Aorta (tissue), 5 donors: ENCODE results near the gene ADCY1. TPM values are rescaled to one million over a fixed set of nuclear protein-coding genes. Genes with fewer than 3 reads are reported as not detected.
"Not testable (repeated sequence)": the region's sequence is repeated elsewhere in the genome, so short reads cannot be mapped to it uniquely, and the experiment has no call there.

Experiments
- ATAC-seq: fragments of 200-7000 bp; cut with Tn5 transposase; one replicate; pipeline ENCODE4 v1.9.1; 2022; ENCODE audit warnings: moderate library complexity; ENCODE audit not compliant: low FRiP score
- DNase-seq, 2 donors: peaks; one replicate each; pipeline ENCODE4 v3.0.0-alpha.2; 2020
- H3K27ac ChIP-seq, 2 donors: one replicate each; pipeline ENCODE4 v1.5.1; 2013; ENCODE audit warnings: low read length in 2 of 2, mild to moderate bottlenecking in 2 of 2, moderate library complexity in 2 of 2, control low read depth in 1 of 2, inconsistent platforms in 1 of 2, low read depth in 1 of 2
- H3K27me3 ChIP-seq, 2 donors: one replicate each; pipeline ENCODE4 v1.6.1; 2013; ENCODE audit warnings: control low read depth in 1 of 2, low read length in 1 of 2, mild to moderate bottlenecking in 1 of 2, moderate library complexity in 1 of 2; ENCODE audit not compliant: insufficient read depth in 2 of 2, control insufficient read depth in 1 of 2
- H3K36me3 ChIP-seq, 2 donors: one replicate each; pipeline ENCODE4 v1.6.1; 2013; ENCODE audit warnings: control low read depth in 1 of 2, low read length in 1 of 2, mild to moderate bottlenecking in 1 of 2; ENCODE audit not compliant: insufficient read depth in 2 of 2, control insufficient read depth in 1 of 2
- H3K4me1 ChIP-seq, 2 donors: one replicate each; pipeline ENCODE4 v1.6.1; 2013; ENCODE audit warnings: low read length in 2 of 2, control low read depth in 1 of 2, mild to moderate bottlenecking in 1 of 2, moderate library complexity in 1 of 2; ENCODE audit not compliant: insufficient read depth in 2 of 2, control insufficient read depth in 1 of 2
- H3K4me3 ChIP-seq, 2 donors: one replicate each; pipeline ENCODE4 v1.5.1; 2013; ENCODE audit warnings: low read length in 2 of 2, control low read depth in 1 of 2, mild to moderate bottlenecking in 1 of 2
- H3K9me3 ChIP-seq: one replicate; pipeline ENCODE4 v1.6.1; 2013; ENCODE audit warnings: mild to moderate bottlenecking, low read length; ENCODE audit not compliant: control insufficient read depth
- WGBS, 2 donors: extraction: QIAGEN DNeasy Blood & Tissue Kit; methylation state at CpG; one replicate each; pipeline ENCODE4 v1.1.7; 2013; 5-methylcytosine and 5-hydroxymethylcytosine counted together
- intact Hi-C, 2 donors: fragments of 100-400 bp; cut with DNase I; formaldehyde crosslinking; loops; one replicate each; pipeline versions ENCODE4 v1.14.2 to v1.15.0; 2022
- long read RNA-seq, 2 donors: library from polyadenylated mRNA; unstranded; transcript quantifications; one replicate each; pipeline ENCODE4 v2.0.0, GENCODE V29; 2020 to 2021
- polyA plus RNA-seq, 2 donors: library from polyadenylated mRNA; stranded (reverse); fragments of 200-250 nt; gene quantifications; one replicate each; pipeline ENCODE4 v1.2.3, GENCODE V29; 2013
- total RNA-seq, 2 donors: library from RNA; stranded (reverse); fragmentation: NEBNext Ultra II Directional; extraction: Animal tissue kit (Norgen Biotek cat#: 25700); gene quantifications; one replicate each; pipeline ENCODE4 v1.2.1, GENCODE V29; 2021
- donor health status: healthy with polysubstance abuse.
- donor health status: Bipolar disorder and iron deficiency.
- donor health status: DM: no; HTN: no; CAD: no.
- donor health status: DM: no; HTN: no; CAD: no.
- donor health status: DM: yes; HTN: yes; CAD: no.

Gene ADCY1
- total RNA-seq (1 to 10 TPM; 3.3 to 5.8 TPM), polyA plus RNA-seq (under 1 TPM; 0.20 to 0.25 TPM)
- long read RNA-seq, donor 1, partial matches to known transcripts: 2 of 10 reads
- long read RNA-seq, donor 1, other reads (novel, unspliced or antisense): 8 of 10 reads
- long read RNA-seq, donor 2, partial matches to known transcripts: 1 of 6 reads
- long read RNA-seq, donor 2, other reads (novel, unspliced or antisense): 5 of 6 reads

- intact Hi-C loops: no loop called here
- no peak within 1 kb of the TSS for H3K27ac ChIP-seq
- no peak for ATAC-seq
- no peak for DNase-seq
- peak within 1 kb of the TSS in 1 of 2 donors; percentile 1 for H3K4me3 ChIP-seq
- no peaks in the 10 kb centered on the region for H3K27me3 ChIP-seq
- H3K36me3 ChIP-seq: no peaks in the 10 kb centered on the region
- WGBS, 2 donors: 13 to 14% methylated on average over 46 to 74 of the region's 74 CpGs
- H3K9me3 ChIP-seq: no peaks in the 10 kb centered on the region
- no peaks in the 10 kb centered on the region for H3K4me1 ChIP-seq
These were observed at the start of gene ADCY1 for GRCh38 chr7:45573661-45574415. TSS of gene ADCY1 (plus strand) at chr7:45574368. CDS start at chr7:45574544, 176 bp downstream.

GRCh38 chr7:45524445-45524844 lies 49.7 kb upstream of the ADCY1 start:
- no peak for ATAC-seq
- peaks cover 4% of the 10 kb centered on the region for H3K9me3 ChIP-seq
- H3K27ac ChIP-seq: no peak overlapping the region
- no peak overlapping the region for H3K4me3 ChIP-seq
- 6 to 13% methylated on average over 5 of the region's 5 CpGs for WGBS, 2 donors
- intact Hi-C loops: no loop called here
- H3K4me1 ChIP-seq: no peaks in the 10 kb centered on the region
- no peak for DNase-seq
- no peaks in the 10 kb centered on the region for H3K27me3 ChIP-seq
- no peaks in the 10 kb centered on the region for H3K36me3 ChIP-seq

- DNase-seq: no peak
- Histone ChIP-seq H3K9me3 (peaks cover 4% of the 10 kb centered on the region), H3K36me3 (no peaks in the 10 kb centered on the region), H3K27me3 (no peaks in the 10 kb centered on the region), H3K4me1 (no peaks in the 10 kb centered on the region), H3K27ac (no peak overlapping the region), H3K4me3 (no peak overlapping the region)
- no peak for ATAC-seq
- intact Hi-C loops: no loop called here
These were observed 49.1 kb upstream of the ADCY1 start for GRCh38 chr7:45525057-45525456.

GRCh38 chr7:45543473-45543872 lies 30.7 kb upstream of the ADCY1 start:
- no peaks in the 10 kb centered on the region for H3K27me3 ChIP-seq
- intact Hi-C loops: no loop called here
- DNase-seq (no peak), ATAC-seq (no peak)
- H3K36me3 ChIP-seq: no peaks in the 10 kb centered on the region
- H3K9me3 ChIP-seq: peaks cover 3% of the 10 kb centered on the region
- no peak overlapping the region for H3K4me3 ChIP-seq
- no peaks in the 10 kb centered on the region for H3K4me1 ChIP-seq
- no peak overlapping the region for H3K27ac ChIP-seq
- WGBS, 2 donors: 5 to 24% methylated on average over 3 of the region's 3 CpGs

- ATAC-seq, H3K4me3 ChIP-seq, H3K9me3 ChIP-seq, intact Hi-C loops, H3K4me1 ChIP-seq, H3K36me3 ChIP-seq, H3K27ac ChIP-seq, DNase-seq, H3K27me3 ChIP-seq: not testable (repeated sequence)
- 75 to 79% methylated on average over 3 of the region's 3 CpGs for WGBS, 2 donors
These were observed 29.0 kb upstream of the ADCY1 start for GRCh38 chr7:45545105-45545710.

GRCh38 chr7:45548917-45549316 lies 25.3 kb upstream of the ADCY1 start:
- ATAC-seq, H3K36me3 ChIP-seq, H3K27ac ChIP-seq, intact Hi-C loops, H3K4me1 ChIP-seq, H3K27me3 ChIP-seq, H3K4me3 ChIP-seq, H3K9me3 ChIP-seq, DNase-seq: not testable (repeated sequence)
- WGBS, 2 donors: 75 to 84% methylated on average over 2 of the region's 2 CpGs

GRCh38 chr7:45563401-45563800 lies 10.8 kb upstream of the ADCY1 start:
- 95 to 96% methylated on average over 2 of the region's 2 CpGs for WGBS, 2 donors
- no peak for ATAC-seq
- no peaks in the 10 kb centered on the region for H3K4me1 ChIP-seq

GRCh38 chr7:45563941-45564461 lies 10.2 kb upstream of the ADCY1 start:
- intact Hi-C loops: no loop called here
- Histone ChIP-seq H3K4me3 (no peak overlapping the region), H3K4me1 (no peaks in the 10 kb centered on the region), H3K9me3 (peaks cover 4% of the 10 kb centered on the region), H3K27ac (no peak overlapping the region), H3K36me3 (no peaks in the 10 kb centered on the region), H3K27me3 (no peaks in the 10 kb centered on the region)
- DNase-seq (no peak), ATAC-seq (no peak)
- WGBS, 2 donors: 11 to 20% methylated on average over 12 of the region's 12 CpGs

More at GRCh38 chr7:45563401-45563800, 10.8 kb upstream of the ADCY1 start:
- Histone ChIP-seq H3K27me3 (no peaks in the 10 kb centered on the region), H3K4me3 (no peak overlapping the region), H3K9me3 (peaks cover 4% of the 10 kb centered on the region), H3K27ac (no peak overlapping the region), H3K36me3 (no peaks in the 10 kb centered on the region)
- no peak for DNase-seq
- intact Hi-C loops: no loop called here
